Measurements from ENCODE around the gene FOXD4L5. TPM values are rescaled to one million over a fixed set of nuclear protein-coding genes. Genes with fewer than 3 reads are reported as not detected.
"Not testable (repeated sequence)": the region's sequence is repeated elsewhere in the genome, so short reads cannot be mapped to it uniquely, and the experiment has no call there.

FOXD4L5 gene
- total RNA-seq (2014; rRNA removed; shearing (Covaris generic); ENCODE audit: low replicate concordance) = not detected in 2 replicates

DNA sequence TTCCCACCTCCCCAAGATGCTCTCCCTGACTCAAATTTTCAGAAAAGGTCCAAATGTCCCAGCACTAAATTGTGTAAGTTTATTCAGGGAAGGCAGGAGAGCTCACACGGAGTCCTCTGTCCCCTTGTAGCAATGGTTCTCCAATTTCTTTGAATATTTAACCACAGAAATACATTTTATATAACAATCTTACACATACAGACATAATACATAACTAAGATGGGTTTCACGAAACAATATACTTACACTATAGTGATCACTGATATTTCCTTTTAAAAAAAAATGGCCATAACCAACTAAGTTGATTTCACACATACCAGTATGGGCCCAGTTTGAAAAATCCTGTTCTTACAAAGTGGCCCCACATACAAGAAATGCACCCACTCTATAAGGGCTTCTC lies at the start of gene FOXD4L5:
Gene FOXD4L5 (minus strand): TSS at position 101 of the 400 bp plus-strand sequence. CDS start 832 bp downstream, outside the sequence.
- H3K9ac ChIP-seq (ENCODE audit: low read length); H3K27me3 ChIP-seq (ENCODE audit: low read length); H3K79me2 ChIP-seq (ENCODE audit: low read length); H3K4me3 ChIP-seq (ENCODE audit: low read length); H2AFZ ChIP-seq (ENCODE audit: low read length); H3K4me1 ChIP-seq (ENCODE audit: low read length); H3K9me3 ChIP-seq (ENCODE audit: low read length); H3K27ac ChIP-seq (ENCODE audit: low read length); H3K4me2 ChIP-seq (ENCODE audit: low read depth, low read length, poor library complexity, severe bottlenecking); H4K20me1 ChIP-seq (ENCODE audit: insufficient read depth, low read depth, low read length); DNase-seq; H3K9me2 ChIP-seq (replicated peaks; ENCODE audit: insufficient read depth, low read length); H3K36me3 ChIP-seq (ENCODE audit: insufficient read depth, low read length): not testable (repeated sequence)

DNA sequence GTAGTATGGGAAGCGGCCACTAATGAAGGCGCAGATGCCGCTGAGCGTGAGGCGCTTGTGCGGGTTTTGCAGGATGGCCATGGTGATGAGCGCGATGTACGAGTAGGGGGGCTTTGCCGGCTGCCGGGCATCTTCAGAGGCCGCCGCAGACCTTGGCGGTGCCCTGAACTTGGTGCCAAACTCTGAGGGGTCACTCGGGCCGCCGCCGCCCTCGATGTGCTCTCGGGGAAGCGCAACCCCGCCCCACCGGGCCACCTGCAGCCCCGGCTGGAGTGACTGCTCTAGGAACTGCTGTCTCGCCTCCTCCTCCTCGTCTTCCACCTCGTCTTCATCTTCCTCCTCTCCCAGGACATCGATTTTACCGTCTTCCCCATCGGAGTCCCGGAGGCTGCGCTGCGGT lies 1.1 kb downstream of the FOXD4L5 start:
- not testable (repeated sequence) for H3K4me1 ChIP-seq (ENCODE audit: low read length); DNase-seq; H3K9ac ChIP-seq (ENCODE audit: low read length); H3K27ac ChIP-seq (ENCODE audit: low read length); H3K9me3 ChIP-seq (ENCODE audit: low read length); H3K27me3 ChIP-seq (ENCODE audit: low read length); H3K9me2 ChIP-seq (replicated peaks; ENCODE audit: insufficient read depth, low read length); H4K20me1 ChIP-seq (ENCODE audit: insufficient read depth, low read depth, low read length); H3K4me2 ChIP-seq (ENCODE audit: low read depth, low read length, poor library complexity, severe bottlenecking); H3K4me3 ChIP-seq (ENCODE audit: low read length); H3K36me3 ChIP-seq (ENCODE audit: insufficient read depth, low read length); H3K79me2 ChIP-seq (ENCODE audit: low read length); H2AFZ ChIP-seq (ENCODE audit: low read length)

DNA sequence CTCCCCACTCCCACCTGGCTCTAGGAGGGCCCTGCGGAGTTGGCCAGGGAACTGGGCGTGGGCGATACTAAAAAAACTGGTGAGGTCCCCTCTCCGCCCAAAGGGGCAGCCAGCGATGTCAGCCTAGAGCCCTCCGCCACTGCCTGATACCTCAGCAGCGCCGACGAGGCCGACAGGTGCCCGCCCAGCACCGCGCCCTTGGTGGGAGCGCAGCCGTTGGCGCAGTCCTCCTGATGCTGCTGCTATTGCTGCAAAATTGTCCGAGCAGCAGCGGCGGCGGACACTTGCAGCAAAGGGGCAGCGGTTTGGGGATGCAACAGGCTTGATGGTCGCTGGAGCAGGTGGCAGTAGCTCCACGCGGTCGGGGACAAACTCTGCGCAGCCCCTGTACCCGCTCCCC lies 2.0 kb downstream of the FOXD4L5 start:
- H3K4me2 ChIP-seq (ENCODE audit: low read depth, low read length, poor library complexity, severe bottlenecking); H3K79me2 ChIP-seq (ENCODE audit: low read length); H3K36me3 ChIP-seq (ENCODE audit: insufficient read depth, low read length); H3K27ac ChIP-seq (ENCODE audit: low read length); H4K20me1 ChIP-seq (ENCODE audit: insufficient read depth, low read depth, low read length); H3K9me2 ChIP-seq (replicated peaks; ENCODE audit: insufficient read depth, low read length); H3K9me3 ChIP-seq (ENCODE audit: low read length); H3K27me3 ChIP-seq (ENCODE audit: low read length); H3K4me3 ChIP-seq (ENCODE audit: low read length); H3K9ac ChIP-seq (ENCODE audit: low read length); DNase-seq; H3K4me1 ChIP-seq (ENCODE audit: low read length); H2AFZ ChIP-seq (ENCODE audit: low read length): not testable (repeated sequence)

Small RNA genes within 50 kb of the gene (small RNA-seq; reads per million reads assigned to genes)
- not detected for gene IGKV1OR9-1

Data from Karpas-422 (cell line).